ENCODE measurements around the gene LRRFIP1.

GRCh38 chr2:237732070-237732469 lies 104.7 kb downstream of the LRRFIP1 start:
- TF ChIP-seq RFX5 (IDR thresholded peaks at IDR 0.05; ENCODE audit: low read length) (no peak), CTCF (IDR thresholded peaks at IDR 0.05) (no peak), EP300 (IDR thresholded peaks at IDR 0.05; ENCODE audit: borderline replicate concordance in 1 of 2, low read depth in 1 of 2, low read length in 1 of 2) (no peak), REST (IDR thresholded peaks at IDR 0.05; ENCODE audit: low read depth, low read length) (no peak), PBX3 (IDR thresholded peaks at IDR 0.05) (no peak), ZBTB33 (IDR thresholded peaks at IDR 0.05; ENCODE audit: borderline replicate concordance, low read depth) (no peak)

Measured in SK-N-SH (cell line).